ENCODE results near the gene STAG1. TPM values are rescaled to one million over a fixed set of nuclear protein-coding genes. Genes with fewer than 3 reads are reported as not detected.
"Not testable (repeated sequence)": the region's sequence is repeated elsewhere in the genome, so short reads cannot be mapped to it uniquely, and the experiment has no call there.

The STAG1 gene
- total RNA-seq, 1 experiment from 2014 or later = 12.3 TPM

DNA sequence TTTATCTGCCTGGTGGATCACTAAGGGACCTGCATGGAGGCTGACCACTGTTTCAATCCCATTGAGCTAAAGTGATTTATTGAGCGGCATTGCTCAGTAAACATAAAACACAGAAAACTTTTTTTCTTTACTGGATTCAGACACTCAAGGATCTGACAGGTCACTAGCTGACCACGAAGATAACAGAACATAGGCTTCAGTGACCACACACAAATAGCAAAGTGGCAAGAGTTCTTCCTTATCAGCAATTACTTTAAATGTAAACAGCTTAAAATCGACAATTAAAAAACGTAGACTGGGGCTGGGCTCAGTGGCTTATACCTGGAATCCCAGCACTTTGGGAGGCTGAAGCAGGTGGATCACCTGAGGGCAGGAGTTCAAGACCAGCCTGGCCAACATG, 48.7 kb downstream of the STAG1 start:
- peak; percentile 7 for DNase-seq (ENCODE audit: low spot score)

DNA sequence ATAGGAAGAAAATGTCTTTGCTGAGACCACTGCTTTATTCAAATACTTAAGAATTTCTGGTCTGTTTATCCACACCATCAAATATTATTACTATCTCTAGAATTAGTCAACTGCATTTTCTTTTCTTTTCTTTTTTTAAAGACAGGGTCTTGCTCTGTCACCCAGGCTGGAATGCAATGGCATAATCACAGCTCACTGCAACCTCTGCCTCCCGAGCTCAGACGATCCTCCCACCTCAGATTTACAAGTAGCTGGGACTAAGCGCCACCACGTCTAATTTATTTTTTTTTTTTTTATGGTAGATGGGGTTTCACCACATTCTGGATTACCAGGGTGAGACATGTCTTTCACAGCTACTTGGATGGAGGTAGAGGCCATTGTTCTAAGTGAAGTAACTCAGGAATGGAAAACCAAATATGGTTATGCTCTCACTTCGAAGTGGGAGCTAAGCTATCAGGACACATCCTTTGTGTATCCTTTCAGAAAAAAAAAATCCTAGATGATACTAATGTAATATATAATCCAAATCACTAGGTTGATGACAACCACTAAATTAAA, 52.8 kb downstream of the STAG1 start:
- no peak for DNase-seq (ENCODE audit: low spot score)

DNA sequence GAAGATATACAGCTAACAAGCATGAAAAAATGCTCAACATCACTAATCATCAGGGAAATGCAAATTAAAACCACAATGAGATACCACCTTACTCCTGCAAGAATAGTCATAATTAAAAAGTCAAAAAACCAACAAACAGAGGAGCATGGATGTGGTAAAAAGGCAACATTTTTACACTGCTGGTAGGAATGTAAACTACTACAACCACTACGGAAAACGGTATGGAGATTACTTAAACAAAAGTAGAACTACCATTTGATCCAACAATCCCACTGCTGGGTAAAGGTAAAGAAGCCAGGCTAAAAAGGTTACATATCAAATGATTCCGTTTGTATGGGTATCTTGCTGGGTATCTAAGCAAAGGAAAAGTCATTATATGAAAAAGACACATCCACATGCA, 53.8 kb downstream of the STAG1 start:
- DNase-seq (ENCODE audit: low spot score) = no peak

DNA sequence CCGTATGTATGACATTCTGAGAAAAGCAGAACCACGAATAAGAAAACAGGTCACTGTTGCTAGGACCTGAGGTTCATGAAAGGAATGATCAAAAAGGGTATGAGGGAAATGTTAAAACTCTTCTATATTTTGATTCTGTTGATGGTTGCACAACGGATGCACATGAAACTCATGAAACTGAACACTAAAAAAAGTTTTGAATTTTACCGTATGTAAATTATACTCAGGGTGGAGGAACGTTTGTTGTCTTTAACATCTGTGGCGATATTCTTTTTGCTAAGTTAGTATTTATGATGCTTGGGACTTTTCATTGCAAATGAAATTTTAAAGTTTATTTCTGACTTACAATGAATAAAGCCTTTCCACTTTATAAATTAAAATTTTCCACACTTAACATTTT, 55.4 kb downstream of the STAG1 start:
- DNase-seq (ENCODE audit: low spot score) = no peak

DNA sequence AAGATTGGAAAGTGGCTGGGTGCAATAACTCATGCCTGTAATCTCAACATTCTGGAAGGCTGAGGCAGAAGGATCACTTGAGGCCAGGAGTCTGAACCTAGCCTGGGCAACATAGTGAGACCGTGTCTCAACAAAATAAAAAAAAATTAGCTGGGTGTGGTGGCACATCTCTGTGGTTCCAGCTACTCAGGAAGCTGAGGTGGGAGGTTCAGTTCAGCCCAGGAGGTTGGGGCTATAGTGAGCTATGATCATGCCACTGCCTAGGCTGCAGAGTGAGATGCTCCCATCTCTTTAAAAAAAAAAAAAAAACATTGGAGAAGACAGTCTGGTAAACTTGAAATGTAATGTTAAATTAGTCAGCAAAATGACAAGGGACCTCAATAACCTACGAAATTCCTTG, 57.9 kb downstream of the STAG1 start:
- no peak for DNase-seq (ENCODE audit: low spot score)

DNA sequence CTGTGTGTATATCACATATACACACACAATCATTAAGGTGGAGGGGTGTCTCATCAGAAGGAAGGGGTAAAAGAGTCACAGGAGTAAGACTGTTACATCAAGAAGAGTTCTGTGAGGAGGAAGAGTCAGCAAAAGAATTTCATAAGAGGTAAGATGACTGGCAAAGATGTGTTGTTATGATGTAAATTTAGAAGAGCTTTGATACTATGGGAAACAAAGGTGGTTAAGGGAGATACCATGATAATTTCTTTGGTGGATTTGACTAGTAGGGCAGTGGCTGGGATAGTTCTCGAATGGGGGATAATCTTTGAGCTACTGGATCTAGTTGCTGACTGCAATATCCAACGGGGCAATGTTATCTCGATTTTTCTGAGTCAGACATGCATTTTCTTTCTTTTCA, 61.6 kb downstream of the STAG1 start:
- DNase-seq (ENCODE audit: low spot score) = no peak

DNA sequence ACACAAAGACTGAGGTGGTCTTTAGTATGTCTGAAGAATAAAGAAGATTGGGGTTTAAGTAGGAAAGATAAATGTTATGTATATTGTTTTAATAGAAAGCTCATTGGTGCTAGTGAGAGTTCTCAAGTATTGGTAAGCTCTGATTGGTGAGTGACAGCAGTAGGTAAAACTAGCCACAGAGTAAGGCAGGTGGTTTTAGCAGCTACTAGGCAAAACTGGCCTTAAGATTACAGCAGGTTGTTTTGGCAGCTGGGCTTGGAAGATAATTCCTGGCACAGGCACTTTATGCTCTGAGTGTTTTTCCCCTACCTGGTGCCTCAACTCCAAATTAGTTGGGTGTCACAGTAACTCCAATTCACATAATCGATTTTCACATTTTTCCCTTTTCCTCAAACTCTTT, 66.3 kb downstream of the STAG1 start:
- DNase-seq (ENCODE audit: low spot score) = no peak

DNA sequence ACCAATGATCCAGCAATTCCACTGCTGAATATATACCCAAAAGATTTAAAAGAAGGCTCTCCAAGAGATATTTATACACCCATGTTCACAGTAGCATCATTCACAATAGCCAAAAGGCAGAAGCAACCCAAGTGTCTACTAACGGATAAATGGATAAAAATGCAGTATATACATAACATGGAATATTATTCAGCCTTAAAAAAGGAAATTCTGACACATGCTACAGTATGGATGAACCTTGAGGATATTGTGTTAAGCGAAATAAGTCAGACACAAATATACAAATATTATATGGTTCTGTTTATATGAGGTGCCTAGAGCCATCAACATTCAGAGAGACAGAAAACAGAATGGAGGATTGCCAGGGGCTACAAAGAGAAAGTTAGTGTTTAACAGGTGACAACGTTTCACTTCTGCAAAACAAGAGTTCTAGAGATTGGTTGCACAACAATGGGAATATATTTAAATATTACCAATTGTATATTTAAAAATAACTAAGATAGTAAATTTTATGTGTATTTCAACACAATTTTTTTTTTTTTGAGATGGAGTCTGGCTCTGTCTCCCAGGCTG, 69.4 kb downstream of the STAG1 start:
- DNase-seq (ENCODE audit: low spot score) = no peak

DNA sequence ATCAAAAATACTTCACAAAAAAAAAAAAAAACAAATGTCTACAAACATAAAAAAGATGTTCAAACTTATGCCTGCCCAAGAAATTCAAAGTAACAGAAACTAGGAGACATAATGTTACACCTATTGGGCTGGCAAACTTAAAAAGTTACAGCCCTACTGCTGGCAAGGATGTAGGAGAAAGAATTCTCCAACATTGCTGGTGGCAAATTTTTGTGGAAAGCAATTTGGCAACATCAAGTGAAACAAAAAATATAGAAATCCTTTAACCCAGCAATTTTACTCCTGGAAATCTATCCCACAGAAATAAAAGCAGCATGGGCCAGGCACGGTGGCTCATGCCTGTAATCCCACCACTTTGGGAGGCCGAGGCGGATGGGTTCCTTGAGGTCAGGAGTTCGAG, 73.2 kb downstream of the STAG1 start:
- DNase-seq (ENCODE audit: low spot score) = no peak

DNA sequence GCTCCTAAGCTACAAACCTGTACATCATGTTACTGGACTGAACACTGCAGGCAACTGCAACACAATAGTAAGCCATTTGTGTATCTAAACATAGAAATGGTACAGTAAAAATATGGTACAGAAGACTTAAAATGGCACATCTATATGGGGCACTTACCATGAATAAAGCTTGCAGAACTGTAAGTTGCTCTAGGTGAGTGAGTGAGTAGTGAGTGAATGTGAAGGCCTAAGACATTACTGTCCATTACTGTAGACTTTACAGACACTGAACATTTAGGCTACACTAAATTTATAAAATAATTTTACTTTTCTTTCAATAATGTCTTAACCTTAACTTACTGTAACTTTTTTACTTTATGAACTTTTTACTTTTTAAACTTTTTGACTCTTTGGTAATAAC, 76.2 kb downstream of the STAG1 start:
- DNase-seq (ENCODE audit: low spot score) = no peak

DNA sequence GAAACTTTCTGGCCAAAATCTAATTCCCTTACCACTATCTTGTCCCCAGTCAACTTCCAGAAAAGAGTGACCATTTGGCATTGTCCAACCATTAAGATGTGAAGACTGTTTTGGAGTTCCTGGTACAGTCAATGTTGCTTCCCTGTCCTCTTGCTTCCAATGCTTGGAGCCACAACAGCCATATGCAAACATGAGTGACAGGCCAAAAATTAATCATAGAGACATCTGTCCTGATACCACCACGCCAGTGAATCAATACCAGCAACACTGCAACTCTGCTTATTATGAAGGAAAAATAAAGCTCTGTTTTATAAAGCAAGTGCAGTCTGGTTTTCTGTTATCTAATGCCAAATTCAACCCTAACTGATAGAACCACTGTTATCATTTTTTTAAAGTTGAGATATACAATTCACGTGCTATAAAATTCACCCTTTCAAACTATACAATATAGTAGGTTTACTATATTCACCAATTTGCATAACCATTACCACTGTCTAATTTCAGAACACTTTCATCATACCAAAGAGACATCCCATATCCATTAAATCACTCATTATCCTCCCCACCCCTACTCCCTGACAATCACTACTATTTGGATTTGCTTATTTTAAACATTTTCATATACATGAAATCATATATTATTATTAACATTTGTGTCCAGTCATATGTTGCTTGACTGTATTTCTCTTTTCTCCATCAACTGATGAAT, 76.9 kb downstream of the STAG1 start:
- no peak for DNase-seq (ENCODE audit: low spot score)

DNA sequence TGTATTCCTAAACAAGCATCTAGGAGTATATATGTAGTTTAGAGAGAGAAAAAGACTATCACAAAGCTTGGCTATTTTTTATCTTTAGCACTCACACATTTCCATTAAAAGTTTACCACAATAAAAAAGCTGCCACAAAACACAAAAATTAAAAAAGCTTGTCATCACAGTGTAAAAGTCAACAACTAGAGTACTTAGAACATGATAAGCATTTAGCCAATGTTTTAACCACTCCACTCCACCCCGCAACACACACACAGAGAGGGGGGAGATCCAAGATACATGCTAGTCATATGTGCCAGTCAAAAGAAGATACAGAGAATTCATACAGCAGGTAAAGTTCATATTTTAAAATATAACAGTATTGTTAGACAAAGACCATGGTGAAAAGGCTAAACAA, 79.7 kb downstream of the STAG1 start:
- no peak for DNase-seq (ENCODE audit: low spot score)

DNA sequence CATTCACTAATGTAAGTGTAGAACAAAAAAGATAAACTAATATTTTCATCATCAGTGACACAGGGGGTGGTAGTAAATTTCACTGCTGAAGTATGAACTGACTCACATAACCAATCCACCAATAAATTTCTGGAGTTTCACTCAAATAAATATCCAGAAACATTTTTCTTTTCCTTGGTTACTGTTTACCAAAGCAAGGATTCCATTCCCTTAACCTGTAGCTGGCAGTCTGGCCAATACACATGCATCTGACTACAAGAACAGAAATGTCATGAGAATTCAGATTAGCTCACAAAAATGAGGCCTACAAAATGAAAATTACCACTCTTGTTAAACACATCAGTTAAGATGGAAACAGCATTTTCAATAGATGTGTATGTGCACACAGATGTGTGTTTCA, 80.3 kb downstream of the STAG1 start:
- DNase-seq (ENCODE audit: low spot score) = no peak

DNA sequence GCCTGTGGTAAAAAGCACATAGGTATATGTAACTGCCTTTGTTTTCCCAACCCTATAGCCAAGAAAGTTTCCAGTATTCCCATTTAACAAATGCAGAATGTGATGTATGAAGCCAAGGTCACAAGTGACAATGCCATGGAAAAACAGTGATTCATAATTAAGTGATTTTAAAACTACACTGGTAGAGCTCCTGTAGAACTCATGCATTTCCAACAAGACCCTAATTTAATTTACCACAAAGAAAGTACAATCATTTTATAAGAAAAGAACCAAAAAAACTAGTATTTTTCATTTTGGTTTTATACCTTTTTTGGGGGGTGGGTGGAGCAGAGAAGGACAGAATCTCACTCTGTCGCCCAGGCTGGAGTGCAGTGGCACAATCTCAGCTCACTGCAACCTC, 82.0 kb downstream of the STAG1 start:
- DNase-seq (ENCODE audit: low spot score) = no peak

DNA sequence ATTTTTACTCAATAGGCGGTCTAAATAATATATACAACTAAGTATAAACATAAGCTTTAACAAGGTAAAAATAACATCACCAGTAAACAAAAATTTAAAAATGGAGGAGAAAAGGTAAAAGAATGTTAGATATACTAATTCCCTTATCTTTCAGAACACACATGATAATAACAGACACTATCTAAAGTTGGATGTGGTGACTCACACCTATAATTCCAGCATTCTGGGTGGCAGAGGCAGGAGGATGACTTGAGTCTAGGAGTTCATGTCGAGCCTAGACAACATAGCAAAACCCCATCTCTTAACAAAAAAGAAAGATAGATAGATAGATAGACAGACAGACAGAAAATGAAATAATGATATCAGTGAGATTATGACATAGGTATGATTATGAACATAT, 85.1 kb downstream of the STAG1 start:
- no peak for DNase-seq (ENCODE audit: low spot score)

DNA sequence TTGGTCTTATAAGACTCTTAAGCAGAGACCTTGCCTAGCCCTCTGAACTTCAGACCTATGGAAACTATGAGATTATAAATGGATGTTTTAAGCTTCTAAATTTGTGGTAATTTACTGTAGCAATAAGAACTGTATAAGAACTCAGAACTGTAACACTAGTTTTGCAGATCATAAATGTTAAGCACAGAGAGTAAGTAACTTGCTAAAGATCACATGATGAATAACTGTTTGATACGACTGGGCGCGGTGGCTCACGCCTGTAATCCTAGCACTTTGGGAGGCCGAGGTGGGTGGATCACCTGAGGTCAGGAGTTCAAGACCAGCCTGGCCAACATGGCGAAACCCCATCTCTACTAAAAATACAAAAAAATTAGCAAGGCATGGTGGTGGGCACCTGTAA, 85.9 kb downstream of the STAG1 start:
- DNase-seq (ENCODE audit: low spot score) = not testable (repeated sequence)

DNA sequence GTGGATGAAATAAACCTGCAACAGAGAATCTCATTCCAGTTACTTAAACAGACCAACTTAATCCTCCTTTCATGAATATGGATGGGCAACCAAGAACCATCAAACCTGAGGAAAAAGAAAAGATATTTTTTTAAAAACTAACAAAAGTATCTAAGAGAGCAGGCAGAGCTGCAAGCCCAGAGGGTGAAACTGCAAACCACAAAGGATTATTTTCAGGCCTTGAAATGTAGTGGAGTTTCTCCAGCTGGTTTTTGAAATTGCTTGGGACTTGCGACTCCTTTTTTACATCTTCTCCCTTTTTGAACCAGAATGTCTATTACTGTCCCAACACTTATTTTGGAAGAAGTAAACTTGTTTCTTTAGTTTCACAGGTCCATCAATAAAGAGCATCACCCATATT, 87.4 kb downstream of the STAG1 start:
- no peak for DNase-seq (ENCODE audit: low spot score)

DNA sequence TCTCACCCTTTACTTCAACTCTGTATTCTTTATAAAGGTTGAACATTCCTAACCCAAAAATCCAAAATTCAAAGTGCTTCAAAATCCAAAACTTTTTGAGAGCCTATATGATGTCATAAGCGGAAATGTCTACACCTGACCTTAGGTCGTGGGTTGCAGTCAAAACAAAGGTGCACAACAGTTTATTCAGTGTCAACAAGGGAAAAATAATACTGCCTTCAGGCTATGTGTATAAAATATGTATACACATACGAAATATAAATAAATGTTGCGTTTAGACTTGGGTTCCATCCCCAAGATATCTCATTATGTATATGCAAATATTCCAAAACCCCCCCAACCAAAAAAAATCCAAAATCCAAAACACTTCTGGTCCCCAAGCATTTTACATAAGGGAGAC, 90.9 kb downstream of the STAG1 start:
- DNase-seq (ENCODE audit: low spot score) = no peak

DNA sequence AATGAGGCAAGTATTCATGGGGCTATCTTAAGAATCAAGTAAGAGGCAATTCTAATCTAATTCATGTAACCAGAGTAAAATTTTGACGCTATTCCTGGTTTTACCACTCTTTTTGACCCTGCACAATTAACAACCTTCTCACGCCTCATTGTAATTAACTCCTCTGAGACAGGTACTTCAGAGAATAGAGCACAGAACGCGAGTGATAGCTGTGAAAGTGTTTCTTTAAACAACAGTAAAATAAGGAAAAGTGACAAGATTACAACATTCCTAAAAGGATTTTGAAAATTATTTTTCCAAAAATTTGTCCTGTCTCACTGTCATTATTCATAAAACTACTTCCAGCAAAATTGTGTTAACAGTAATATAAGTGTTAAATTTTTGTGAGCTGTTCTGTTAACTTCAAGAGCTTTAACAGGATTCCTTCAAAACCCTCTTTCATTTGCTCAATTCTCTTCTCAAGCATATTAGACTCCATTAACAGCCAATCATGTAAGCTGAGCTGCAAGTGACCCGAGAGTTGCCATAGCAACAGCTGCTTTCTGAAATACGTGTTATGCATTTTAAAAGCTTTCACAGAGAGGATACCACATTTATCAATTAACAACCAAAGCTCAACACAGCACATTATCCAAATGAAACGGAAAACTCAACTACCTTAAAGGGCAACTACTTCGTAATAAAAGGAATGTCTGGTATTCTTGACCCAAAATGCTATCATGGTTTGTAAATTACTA, 93.1 kb downstream of the STAG1 start:
- no peak for DNase-seq (ENCODE audit: low spot score)

DNA sequence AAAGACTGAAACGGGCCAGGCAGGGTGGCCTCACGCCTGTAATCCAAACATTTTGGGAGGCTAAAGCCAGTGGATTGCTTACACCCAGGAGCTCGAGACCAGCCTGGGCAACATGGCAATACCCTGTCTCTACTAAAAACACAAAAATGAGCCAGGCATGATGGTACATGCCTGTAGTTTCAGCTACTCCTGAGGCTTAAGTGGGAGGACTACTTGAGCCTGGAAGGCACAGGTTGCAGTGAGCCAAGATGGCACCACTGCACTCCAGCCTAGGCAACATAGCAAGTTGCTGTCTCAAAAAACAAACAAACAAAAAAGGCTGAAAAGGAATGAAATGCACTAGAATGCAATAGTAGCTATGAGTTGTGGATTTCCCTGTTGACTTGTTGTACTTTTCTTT, 94.7 kb downstream of the STAG1 start:
- DNase-seq (ENCODE audit: low spot score) = no peak

DNA sequence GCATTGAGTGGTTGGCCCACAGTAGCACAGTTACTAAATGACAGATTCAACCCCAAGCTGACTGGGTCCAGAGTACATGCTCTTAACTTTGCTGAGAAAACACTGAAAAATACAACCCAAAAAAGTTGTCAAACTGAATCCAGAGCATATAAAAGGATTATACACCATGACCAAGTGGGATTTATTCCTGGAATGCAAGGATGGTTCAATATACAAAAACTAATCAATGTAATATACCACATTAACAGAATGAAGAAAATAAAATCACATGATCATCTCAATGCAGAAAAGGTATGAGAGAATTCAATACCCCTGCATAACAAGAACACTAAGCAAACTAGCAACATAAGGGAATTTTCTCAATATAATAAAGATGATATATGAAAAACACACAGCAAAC, 98.5 kb downstream of the STAG1 start:
- DNase-seq (ENCODE audit: low spot score) = no peak

DNA sequence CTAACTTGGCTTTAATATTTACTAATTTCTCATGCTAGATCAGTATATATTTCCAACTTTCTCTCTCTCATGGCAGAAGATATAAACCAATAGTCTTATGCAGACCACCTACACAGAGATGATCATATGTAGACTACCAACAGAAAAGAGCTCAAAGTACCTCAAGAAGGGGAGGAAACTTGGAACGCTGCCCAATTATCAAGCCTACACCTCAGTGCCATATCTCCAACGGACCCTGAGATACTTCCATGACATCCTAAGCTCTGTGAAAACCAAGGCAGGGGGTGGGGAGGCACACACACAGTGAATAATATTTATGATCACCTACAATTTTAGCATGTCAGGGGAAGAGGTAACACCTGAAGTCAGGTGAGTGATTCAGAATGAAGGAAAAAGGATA, 100.6 kb downstream of the STAG1 start:
- no peak for DNase-seq (ENCODE audit: low spot score)

DNA sequence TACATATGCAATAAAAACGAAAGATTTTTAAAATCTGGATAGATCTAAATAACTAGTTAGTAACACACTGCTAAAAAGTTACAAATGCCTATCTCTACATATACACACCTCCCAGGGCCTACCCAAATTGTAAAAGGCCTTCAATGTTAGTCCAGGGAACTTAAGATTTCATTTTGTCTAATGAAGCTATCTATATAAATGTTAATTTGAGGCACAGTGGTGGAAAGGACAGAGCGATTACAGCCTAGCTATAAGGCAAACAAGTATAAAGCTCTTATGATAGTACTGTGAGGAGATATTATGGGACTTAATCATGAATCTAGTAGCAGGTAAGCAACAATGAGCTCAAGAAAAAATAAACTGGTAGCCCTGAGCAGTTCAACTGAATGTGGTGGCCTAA, 101.7 kb downstream of the STAG1 start:
- no peak for DNase-seq (ENCODE audit: low spot score)

Measured in HT-29 (cell line).